Measurements from ENCODE around the gene SASH1. TPM values are rescaled to one million over a fixed set of nuclear protein-coding genes. Genes with fewer than 3 reads are reported as not detected.

Gene SASH1
- total and polyA plus RNA-seq, 2 of the 8 experiments (the other 6 are each of a cell fraction or from before 2014, with no cell fraction given): 6.0 to 20.2 TPM

DNA sequence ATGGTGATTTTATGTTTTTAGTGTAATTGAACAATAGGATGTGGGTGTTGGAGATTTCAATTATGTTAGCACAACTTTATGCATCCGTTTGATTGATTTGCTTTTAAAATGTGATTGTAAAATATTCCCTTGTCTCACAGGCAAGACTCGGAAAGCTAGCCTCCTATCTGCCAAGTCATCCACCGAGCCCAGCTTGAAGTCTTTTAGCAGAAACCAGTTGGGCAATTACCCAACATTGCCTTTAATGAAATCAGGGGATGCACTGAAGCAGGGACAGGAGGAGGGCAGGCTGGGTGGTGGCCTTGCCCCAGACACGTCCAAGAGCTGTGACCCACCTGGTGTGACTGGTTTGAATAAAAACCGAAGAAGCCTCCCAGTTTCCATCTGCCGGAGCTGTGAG, 200.9 kb downstream of the SASH1 start (continued):
- TF ChIP-seq SUZ12 (IDR thresholded peaks at IDR 0.05; ENCODE audit: low read length): no peak
- no peak for TF ChIP-seq TAF1 (IDR thresholded peaks at IDR 0.05; ENCODE audit: low read depth, low read length)
- TF ChIP-seq NANOG (IDR thresholded peaks at IDR 0.05; ENCODE audit: insufficient read depth, low read depth, low read length, poor library complexity, severe bottlenecking): no peak

All from H1 (cell line).